ENCODE measurements around the gene GNAI1.

GNAI1 gene

DNA sequence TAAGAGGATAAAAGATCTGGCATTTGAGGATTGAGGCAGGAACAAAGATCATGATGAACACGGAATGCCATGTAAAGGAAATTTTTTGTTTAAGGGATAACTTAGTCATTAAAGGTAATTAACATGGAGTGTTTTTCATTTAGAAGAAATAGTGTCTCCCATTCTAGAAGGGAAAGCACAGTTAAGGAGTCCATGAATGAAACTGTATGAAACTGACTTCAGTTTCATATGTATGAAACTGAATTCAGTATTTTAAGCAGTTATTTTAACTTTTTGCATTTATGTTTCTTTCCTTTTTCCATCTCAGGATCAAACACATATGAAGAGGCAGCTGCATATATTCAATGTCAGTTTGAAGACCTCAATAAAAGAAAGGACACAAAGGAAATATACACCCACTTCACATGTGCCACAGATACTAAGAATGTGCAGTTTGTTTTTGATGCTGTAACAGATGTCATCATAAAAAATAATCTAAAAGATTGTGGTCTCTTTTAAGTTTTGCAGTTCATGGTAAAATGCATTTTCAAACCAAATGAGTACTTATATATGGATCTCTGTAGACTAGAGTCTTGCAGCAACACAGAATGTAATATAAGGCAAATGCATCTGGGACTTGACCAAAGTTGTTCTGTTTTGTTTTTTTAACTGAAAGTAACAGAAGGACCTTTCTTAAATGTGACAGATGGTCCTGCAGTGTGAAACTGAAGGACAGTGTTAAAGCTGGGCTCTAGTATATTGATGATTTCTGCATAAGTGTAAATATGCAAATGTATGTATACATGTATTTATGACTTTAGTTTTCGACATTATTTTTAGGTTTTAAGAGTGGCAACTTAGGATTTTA lies 82.6 kb downstream of the GNAI1 start:
- peak; percentile 22 for DNase-seq

DNA sequence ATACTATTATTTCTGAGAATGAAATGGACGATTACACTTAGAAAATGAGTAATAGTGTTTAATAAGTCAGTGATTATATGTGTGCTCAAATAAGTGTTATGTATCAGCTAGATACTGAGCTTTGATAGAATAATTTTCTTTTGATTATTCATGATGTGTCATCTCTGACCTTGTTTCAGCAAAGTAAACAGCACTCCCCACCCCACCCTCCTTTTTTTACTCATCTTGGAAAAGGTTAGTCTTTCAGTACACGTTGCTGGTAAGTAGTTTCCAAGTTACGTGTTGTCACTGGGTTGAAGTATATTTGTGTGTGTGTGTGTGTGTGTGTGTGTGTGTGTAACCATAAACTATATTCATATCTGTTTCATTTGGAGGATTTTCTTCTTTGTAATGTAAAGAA lies 84.1 kb downstream of the GNAI1 start:
- peak; percentile 14 for DNase-seq

- no peak for DNase-seq
Observed at GRCh38 chr7:80220022-80220634, 85.5 kb downstream of the GNAI1 start.

DNA sequence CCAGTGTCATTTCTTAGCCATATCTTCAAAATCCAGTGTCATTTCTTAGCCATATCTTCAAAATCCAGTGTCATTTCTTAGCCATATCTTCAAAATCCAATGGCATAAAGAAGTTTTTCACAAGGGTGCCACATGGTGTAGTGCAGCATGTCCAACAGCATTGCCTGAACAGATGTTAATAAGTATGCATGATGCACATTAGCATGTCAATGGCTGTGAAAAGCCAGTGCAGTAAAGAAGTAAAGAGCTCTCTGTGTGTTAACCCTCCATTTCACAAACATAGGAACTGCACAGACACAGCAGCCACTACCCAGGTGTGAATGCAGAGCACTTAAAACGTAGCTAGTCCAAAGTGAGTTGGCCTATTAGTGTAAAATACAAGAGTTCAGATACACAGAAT lies 89.8 kb downstream of the GNAI1 start:
- peak; percentile 41 for DNase-seq

DNA sequence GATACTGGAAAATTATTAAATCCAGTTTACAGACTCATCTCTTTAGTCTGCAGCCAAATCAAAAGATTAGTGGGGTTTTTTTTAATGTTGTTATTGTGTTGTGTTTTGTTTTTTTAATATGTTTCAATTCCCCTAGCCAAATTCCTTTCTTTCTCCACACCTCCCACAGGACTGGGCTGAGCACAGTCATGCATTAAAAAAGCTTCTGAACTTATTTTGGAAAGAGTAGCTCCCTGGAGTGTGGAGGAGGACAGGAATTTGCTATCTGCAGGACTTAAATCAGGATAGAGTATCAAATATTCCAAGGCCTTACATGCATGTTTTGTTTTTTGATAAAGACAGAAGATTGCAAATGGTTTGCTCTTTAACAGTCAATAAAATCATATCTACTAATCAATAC lies 90.7 kb downstream of the GNAI1 start:
- no peak for DNase-seq

GRCh38 chr7:80226629-80227028 lies 92.0 kb downstream of the GNAI1 start:
- DNase-seq, result no peak

- DNase-seq, result no peak
Observed at GRCh38 chr7:80230327-80230726, 95.7 kb downstream of the GNAI1 start.

GRCh38 chr7:80231707-80232106 lies 97.1 kb downstream of the GNAI1 start:
- no peak for DNase-seq

DNA sequence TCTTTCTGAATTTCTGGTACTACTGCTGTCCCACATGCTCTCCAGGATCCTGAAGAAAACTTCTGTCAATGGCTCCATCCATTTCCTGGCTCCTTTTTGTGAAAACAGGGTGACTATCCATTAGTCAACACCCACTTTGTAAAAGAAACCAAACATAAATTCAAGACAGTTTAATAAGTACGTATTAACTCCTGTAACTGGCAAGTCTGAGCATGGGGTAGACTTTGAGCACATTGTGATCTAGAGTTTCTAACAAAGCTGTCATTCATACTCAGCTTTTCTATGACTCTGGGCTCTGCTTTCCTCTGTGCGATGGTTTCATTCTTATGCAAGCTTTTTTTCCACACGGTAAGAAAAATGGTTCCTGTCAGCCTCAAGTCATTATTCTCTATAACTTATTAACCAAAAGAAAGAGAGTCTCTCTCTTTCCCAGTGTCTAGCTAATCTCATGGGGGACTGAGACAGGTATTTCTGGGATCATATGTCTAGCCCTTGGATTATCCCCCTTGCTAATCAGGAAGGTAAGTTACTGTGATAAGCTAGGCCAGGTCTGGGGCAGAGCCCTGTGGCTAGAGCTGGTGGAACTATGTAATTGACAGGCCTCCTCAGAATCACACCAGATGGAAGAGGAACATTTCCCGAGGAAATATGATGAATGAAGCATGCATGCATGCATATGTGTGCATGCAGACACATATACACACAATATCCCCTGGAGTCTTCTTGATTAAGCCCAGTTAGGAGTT lies 98.5 kb downstream of the GNAI1 start:
- DNase-seq, result no peak

DNA sequence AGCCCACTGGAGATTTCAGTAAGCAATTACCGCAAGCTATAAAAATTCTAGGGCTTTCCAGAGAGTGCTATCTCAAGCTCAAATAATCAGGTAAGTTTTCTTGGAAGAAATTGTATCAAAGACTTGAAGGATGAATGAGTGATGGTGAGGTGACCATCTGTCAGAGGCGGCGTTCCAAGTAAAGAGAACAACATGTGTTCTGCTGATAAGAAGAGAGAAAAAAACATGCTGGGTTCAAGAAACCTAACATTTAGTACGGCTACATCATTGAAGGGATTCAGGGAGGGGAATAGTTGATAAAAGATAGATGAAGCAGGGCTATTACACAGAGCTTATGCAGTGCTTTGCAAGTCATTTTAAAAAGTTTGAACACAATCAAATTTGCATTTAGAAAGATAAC lies 100.7 kb downstream of the GNAI1 start:
- no peak for DNase-seq

- DNase-seq, result no peak
Observed at GRCh38 chr7:80236681-80237080, 102.0 kb downstream of the GNAI1 start.

DNA sequence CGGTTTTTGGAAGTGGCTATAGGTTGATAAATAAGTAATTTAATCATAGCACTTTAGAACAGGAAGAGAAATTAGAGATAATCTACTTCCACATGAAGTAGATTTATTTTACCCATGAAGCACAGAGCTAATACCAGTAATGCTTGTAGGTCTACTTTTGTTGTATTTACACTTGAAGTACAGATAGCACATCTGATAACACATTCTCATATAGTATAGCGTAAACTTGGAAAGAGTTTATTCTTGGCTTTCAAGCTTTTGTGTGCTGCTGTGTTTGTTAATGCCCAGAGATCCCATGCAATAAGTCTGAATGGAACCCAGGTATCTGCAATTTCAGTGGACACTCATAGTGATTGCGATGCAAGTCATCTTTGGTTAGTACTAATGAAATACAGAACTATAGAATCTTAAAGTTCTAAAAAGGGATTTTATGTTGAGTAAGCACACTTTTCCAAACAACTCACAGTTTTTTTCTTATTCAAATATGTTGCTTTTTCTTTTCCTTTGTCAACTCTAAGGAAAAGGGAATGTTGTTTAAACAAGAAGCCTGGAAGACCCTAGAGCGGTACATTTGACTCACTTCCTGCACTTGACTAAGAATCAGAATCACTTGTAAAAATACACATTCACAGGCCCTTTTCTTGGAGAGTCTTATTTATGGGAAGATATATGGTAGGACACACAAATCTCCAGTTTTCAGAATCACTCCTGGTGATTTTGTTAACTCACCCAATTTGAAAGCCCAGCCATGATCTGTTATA lies 105.8 kb downstream of the GNAI1 start:
- DNase-seq, result no peak

DNA sequence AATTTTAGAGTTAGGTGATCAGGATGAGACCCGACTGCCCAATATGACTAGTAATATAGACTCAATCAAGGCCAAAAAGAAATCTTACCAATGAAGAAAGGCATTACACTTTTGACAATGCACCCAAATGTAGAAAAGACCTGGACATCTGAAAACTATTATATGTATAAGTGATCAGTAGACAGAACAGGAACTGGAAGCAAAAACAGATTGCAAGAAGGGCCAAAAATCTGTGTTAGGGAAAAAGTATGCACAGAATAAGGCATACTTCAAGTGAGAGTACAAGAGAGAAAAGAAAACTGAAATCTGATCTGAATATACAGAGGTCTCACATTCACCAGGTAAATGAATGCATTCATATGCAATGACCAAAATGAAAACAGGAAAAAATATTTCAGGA lies 107.0 kb downstream of the GNAI1 start:
- DNase-seq, result no peak

DNA sequence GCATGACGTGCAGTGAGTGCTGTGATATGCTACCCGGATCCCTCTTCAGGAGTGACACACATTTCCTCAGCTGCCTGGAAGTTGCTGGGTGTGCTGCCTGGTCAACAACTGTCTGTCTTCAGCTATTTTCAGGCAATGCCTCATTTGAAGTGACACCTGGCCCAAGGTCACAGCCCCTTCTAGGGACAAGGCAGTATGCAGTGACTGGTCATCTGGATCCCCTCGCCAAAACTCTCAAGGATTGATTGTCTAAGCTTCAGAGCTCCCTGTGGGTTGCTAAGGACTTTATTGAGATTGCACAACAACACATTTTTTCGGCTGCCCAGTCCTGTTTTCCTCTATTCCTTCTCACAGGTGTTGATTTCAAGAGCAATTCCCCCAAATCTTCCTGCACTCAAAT lies 108.8 kb downstream of the GNAI1 start:
- no peak for DNase-seq

- peak; percentile 29 for DNase-seq
Observed at GRCh38 chr7:80244206-80244916, 109.7 kb downstream of the GNAI1 start.

GRCh38 chr7:80247144-80247543 lies 112.5 kb downstream of the GNAI1 start:
- DNase-seq, result no peak

GRCh38 chr7:80247891-80248290 lies 113.3 kb downstream of the GNAI1 start:
- DNase-seq, result peak; percentile 67

DNA sequence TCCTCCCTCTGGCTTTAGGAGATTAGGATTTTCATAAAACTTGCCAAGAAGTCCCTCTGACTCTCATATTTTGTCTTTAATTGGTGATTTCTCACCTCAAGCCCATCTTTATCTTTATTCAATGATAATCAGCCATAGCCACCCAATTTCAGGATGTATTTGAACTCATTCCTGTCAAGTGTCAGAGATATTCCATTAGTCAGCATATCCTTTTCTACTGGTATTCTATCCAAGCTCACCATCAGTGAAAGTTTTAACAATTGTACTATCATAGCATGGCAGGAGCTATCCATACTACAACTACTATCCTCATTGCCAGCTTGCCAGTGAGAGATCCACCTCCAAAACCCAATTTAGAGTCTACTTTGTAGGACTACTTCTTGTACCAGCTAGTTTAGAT lies 114.6 kb downstream of the GNAI1 start:
- DNase-seq, result no peak

DNA sequence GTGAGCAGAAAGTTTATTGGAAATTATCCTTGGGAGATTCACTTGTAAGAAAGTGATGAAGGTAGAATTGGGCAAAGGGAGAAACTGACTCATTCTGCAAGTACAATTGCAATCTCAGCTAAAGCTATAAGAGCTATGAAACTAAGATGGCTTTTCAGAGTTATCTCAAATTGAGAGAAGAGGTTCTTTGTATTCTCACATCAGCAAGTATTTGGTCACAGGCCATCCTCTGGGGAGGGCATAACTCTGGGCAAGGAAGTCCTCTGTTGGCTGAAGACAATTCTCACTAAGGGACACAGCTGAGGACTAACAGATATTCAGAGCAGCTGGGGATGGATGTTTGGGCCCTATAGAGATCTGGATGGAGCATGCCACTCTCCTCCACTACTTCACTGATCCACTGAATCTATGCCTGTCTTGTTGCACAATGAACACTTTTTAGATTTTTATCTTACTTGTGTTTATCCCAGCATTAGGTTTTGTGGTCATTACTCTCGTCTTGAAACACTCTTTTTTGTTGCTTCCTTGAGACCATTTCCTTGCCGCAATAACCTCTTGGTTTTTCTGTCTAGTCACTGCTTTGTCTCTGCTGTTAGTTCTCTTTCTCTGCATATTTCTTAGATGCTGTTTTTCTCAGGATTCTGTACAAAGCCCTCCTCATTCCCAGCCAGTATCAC lies 115.1 kb downstream of the GNAI1 start:
- no peak for DNase-seq

DNA sequence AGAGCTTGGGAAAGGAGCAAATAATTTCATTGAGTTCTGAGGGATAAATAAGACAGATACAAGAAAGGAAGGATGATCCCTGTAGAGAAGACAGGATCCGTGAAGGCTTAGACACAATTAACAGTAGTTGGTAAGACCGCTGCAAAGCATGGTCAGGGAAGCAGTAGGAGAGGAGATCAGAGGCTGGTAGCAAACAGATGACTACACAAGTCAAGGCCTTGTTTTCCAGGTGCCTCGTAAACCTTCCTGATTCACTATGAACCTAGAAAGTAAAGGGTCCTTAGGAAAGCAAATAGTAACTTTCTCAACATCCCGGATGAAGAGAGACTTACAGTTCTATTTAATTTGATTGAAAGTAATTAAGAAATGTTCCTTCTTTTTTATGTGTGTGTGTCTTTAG lies 118.6 kb downstream of the GNAI1 start:
- no peak for DNase-seq

DNA sequence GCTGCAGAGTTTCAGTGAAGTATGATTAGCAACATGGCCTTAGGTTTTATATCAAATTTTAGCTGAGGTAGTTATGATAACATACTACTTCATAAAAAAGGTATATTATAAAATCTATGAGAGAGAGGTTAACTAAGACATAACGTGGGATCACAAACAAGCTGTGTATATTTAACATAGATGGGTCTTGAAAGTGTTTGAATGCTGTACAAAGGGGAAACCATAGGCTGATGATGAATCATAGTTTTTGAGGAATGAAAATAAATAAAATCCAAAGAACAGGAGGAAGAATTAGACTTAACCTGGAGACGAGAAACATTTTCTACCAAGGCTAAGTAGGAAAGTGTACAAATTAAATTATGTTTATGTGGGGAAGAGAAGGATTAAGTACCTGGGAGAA lies 119.0 kb downstream of the GNAI1 start:
- DNase-seq, result no peak

DNA sequence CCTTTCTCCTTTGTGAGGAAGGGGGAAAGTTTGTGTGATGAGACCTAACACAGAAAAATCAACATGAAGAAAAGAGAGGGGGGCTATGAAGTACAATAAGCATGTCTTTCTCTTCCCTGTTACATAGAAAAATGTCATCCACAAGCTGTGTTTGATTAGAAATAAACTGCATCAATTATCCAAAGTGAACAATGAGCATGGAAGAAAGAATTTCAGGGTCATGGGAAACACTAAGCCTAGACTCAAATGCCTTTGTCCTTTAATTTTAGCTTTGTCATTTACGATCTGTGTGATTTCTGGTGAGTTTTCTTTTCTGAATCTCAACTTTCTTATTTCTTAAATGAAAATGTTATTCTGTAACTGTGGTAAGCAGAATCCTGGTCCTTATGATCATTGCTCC lies 121.0 kb downstream of the GNAI1 start:
- DNase-seq, result peak; percentile 26

All from NCI-H69 (cell line).